ENCODE data around the gene OVCH1.

OVCH1 gene

DNA sequence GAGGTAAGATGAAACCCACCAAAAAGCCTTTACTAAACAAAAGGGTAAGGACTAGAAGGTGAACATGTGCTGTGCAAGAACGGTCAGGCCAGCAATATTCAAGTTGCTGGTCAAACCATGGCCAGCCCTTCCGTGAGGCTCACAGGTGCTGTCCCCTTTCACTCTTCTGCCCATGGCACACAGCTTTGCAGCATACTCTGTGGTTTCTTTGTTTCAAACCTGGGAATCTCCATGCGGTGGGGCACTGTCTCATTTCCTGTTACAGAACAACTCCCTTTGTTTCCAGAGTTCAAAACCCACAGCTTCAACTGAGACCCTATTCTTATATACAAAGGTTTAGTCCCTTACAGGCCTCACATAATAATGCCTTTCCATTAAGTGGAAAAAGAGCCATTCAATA lies 1.7 kb upstream of the OVCH1 start:
- no peak overlapping the region for H3K27ac ChIP-seq
- no peak for TF ChIP-seq ZFX (IDR thresholded peaks at IDR 0.05; ENCODE audit: borderline replicate concordance)
- TF ChIP-seq, protein P1, sequence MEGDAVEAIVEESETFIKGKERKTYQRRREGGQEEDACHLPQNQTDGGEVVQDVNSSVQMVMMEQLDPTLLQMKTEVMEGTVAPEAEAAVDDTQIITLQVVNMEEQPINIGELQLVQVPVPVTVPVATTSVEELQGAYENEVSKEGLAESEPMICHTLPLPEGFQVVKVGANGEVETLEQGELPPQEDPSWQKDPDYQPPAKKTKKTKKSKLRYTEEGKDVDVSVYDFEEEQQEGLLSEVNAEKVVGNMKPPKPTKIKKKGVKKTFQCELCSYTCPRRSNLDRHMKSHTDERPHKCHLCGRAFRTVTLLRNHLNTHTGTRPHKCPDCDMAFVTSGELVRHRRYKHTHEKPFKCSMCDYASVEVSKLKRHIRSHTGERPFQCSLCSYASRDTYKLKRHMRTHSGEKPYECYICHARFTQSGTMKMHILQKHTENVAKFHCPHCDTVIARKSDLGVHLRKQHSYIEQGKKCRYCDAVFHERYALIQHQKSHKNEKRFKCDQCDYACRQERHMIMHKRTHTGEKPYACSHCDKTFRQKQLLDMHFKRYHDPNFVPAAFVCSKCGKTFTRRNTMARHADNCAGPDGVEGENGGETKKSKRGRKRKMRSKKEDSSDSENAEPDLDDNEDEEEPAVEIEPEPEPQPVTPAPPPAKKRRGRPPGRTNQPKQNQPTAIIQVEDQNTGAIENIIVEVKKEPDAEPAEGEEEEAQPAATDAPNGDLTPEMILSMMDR (IDR thresholded peaks at IDR 0.05): no peak

DNA sequence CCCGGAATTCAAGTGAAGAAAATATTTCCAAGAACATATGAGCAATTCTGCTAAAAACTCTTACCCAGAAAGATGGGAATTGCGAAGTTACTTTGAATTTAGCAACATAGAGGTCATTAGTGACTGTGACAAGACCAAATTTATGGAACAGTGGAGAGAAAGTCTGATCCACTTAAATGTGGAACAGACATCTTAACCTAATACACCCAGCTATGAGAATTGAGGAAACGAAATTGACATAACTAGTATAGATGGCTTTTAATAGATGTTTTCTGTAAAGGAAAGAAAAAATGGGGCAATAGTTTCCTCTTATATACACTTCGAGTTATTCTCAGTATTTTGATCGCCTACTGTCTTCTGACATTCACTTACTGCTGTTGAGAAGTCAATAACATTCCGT lies 4.6 kb downstream of the OVCH1 start:
- TF ChIP-seq, protein P1 (IDR thresholded peaks at IDR 0.05): no peak
- no peak for TF ChIP-seq ZFX (IDR thresholded peaks at IDR 0.05; ENCODE audit: borderline replicate concordance)
- H3K27ac ChIP-seq: no peak overlapping the region

DNA sequence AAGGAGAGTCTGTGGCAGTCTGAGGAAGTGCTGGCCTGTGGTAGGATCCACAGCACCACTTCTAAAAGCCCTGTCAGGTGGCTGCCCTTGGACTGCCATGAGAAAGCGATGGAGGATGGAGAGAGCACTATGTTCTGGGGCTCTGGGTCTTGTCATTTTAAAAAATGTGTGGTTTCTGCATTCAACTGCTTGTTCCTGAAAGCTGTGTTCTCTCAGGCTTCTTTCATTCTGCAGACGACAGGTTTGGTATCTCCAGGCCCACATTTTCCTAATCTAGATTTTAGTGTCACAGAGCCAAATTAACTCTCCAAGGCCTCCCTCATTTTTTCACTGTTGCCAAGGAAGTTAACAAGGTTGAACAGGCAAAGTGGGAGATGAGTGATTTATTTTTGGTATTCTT lies 10.5 kb downstream of the OVCH1 start:
- TF ChIP-seq ZFX (IDR thresholded peaks at IDR 0.05; ENCODE audit: borderline replicate concordance): no peak
- TF ChIP-seq, protein P1 (IDR thresholded peaks at IDR 0.05): no peak
- no peak overlapping the region for H3K27ac ChIP-seq

DNA sequence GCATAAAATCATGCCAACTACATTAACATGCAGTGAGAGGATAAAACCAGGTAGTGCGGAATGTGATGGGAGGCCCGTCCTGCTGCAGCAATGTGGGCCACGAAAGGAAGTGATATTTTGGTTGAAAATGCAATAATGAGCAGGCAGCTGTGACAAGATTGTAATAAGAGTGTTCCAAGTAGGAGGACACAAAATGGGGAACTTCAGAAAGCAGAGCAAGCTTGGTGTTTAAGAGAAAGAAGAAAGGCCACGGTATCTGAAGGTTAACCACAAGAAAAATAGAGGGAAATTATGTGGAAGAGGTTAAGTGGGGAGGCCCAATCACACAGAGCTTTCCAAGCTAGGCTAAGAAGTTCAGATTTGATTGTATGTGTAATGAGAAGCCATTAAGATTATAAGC lies 34.3 kb downstream of the OVCH1 start:
- no peak for TF ChIP-seq ZFX (IDR thresholded peaks at IDR 0.05; ENCODE audit: borderline replicate concordance)
- TF ChIP-seq, protein P1 (IDR thresholded peaks at IDR 0.05): no peak
- H3K27ac ChIP-seq: no peak overlapping the region

DNA sequence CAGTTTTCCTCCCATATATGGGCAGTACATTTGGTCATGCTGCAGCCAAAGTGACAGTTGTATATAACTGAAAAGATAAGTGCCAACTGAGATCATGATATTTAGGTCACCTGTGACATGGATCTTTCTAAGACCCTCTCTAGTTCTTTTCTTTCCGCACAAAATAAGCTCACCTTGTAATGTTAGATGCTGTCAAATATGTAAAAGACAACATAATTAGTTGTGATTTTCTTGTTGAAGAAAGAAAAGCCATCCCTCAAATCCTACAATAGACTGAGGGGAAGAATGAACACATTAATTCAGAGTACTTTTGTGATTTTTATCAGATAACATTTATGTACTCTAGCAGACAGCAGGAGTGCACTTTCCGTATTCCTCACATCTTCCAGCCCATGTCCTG lies 37.4 kb downstream of the OVCH1 start:
- no peak for TF ChIP-seq ZFX (IDR thresholded peaks at IDR 0.05; ENCODE audit: borderline replicate concordance)
- TF ChIP-seq, protein P1 (IDR thresholded peaks at IDR 0.05): no peak
- no peak overlapping the region for H3K27ac ChIP-seq

DNA sequence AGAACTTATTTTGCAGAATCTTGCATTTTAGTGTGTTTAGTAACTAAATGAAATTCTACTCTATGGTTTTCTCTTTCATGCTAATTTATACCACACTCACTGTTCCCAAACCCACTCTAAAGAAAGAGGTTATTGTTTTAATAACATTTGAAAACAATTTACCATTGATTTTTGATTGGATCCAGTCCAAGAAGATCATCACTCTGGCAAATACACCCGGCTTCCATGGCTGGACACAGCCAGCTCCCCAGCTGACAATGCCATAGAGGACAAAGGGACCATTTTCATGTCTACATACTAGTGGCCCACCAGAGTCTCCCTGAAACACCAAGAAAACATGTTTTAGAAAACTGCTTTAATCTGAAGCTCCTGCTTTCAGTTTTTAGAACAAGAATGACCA lies 42.4 kb downstream of the OVCH1 start:
- TF ChIP-seq ZFX (IDR thresholded peaks at IDR 0.05; ENCODE audit: borderline replicate concordance): no peak
- TF ChIP-seq, protein P1 (IDR thresholded peaks at IDR 0.05): no peak
- no peak overlapping the region for H3K27ac ChIP-seq

DNA sequence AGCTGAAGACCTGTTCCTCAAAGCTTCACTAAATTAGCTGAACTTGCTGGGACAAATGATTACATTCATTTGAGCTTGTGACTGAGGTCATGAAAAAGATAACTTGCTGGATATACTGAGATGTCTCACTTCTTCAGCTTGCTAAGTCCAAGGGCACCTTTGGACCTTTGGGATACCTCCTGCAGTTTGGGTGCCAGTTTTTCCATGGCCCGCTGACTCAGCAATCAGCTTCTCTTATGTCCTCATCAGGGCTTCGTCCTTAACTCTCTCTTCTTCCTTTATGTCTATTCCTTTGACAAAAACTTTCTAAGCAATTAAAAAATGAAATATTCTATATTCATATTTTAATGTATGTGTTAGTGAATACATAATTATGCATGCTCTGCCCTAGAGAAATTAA lies 45.6 kb downstream of the OVCH1 start:
- TF ChIP-seq, protein P1 (IDR thresholded peaks at IDR 0.05): no peak
- no peak for TF ChIP-seq ZFX (IDR thresholded peaks at IDR 0.05; ENCODE audit: borderline replicate concordance)
- H3K27ac ChIP-seq: no peak overlapping the region
